Breast epithelium (tissue), 3 donors: ENCODE results near the gene PAX7.

ENCODE experiments used
- CTCF ChIP-seq, 3 donors: fragments of 450-650 bp; IDR thresholded peaks; one replicate each; pipeline ENCODE4 v1.5.1; 2016 to 2017; ENCODE audit warnings: antibody characterized with exemption in 3 of 3, mild to moderate bottlenecking in 3 of 3, moderate library complexity in 3 of 3
- POLR2A ChIP-seq: fragments of 450-650 bp; IDR thresholded peaks from one replicate; pipeline ENCODE4 v1.6.1; 2016; ENCODE audit warnings: antibody characterized with exemption, mild to moderate bottlenecking, moderate library complexity
- POLR2AphosphoS5 ChIP-seq, 3 donors: sonication (generic); formaldehyde crosslinking; IDR thresholded peaks; one replicate each; pipeline ENCODE4 v1.6.1; 2017; ENCODE audit warnings: antibody characterized with exemption in 3 of 3

GRCh38 chr1:18775341-18775740 lies 144.7 kb downstream of the PAX7 start:
- TF ChIP-seq CTCF (IDR thresholded peaks at IDR 0.05): no peak
- no peak for TF ChIP-seq POLR2A
- TF ChIP-seq POLR2AphosphoS5 (IDR thresholded peaks at IDR 0.05): no peak
